PC-9 (cell line): ENCODE data around the gene CXCR1. TPM values are rescaled to one million over a fixed set of nuclear protein-coding genes. Genes with fewer than 3 reads are reported as not detected.
A peak's percentile ranks its signal among the peaks of the same experiment; 100 is the strongest.

Source experiments
- BruUV-seq: library from RNA; stranded (reverse); fragments of 400-500 nt; replicated peaks from 2 replicates; lab custom pipeline; 2021; lab: Mats Ljungman, UMichigan
- CTCF ChIA-PET: fragments of 300-600 bp; sonication (Branson Sonifier 250); formaldehyde crosslinking; loops from one replicate; lab custom pipeline; 2022; ENCODE audit warnings: antibody characterized with exemption; lab: Charles Lee
- POLR2A ChIA-PET: fragments of 300-600 bp; sonication (Branson Sonifier 250); formaldehyde crosslinking; loops from one replicate; lab custom pipeline; 2022; ENCODE audit warnings: antibody characterized with exemption; ENCODE audit not compliant: unreplicated experiment; lab: Charles Lee
- DNase-seq, 2 experiments: peaks; one replicate each; pipeline versions ENCODE4 v3.0.0 to v3.0.0-alpha.2; 2015 to 2022; ENCODE audit warnings: mixed read lengths in 1 of 2
- H2AFZ ChIP-seq: fragments of 200-600 bp; sonication (generic); 2 replicates; pipeline ENCODE4 v1.8.1; 2017; ENCODE audit warnings: antibody characterized with exemption
- H3F3A ChIP-seq: fragments of 200-600 bp; sonication (generic); 2 replicates; pipeline ENCODE4 v1.8.1; 2017; ENCODE audit warnings: antibody characterized with exemption, mild to moderate bottlenecking, low read depth; ENCODE audit not compliant: insufficient read depth
- H3K27ac ChIP-seq: fragments of 200-600 bp; sonication (generic); 2 replicates; pipeline ENCODE4 v1.6.1; 2016; ENCODE audit warnings: mixed run types
- H3K27me3 ChIP-seq: fragments of 200-600 bp; sonication (generic); 2 replicates; pipeline ENCODE4 v1.6.1; 2016; ENCODE audit warnings: low read depth, mixed run types; ENCODE audit not compliant: insufficient read depth
- H3K36me3 ChIP-seq: fragments of 200-600 bp; sonication (generic); 2 replicates; pipeline ENCODE4 v1.6.1; 2016; ENCODE audit warnings: low read depth, mixed run types
- H3K4me1 ChIP-seq: fragments of 200-600 bp; sonication (generic); replicated peaks from 2 replicates; pipeline ENCODE4 v1.6.1; 2016; ENCODE audit warnings: mixed run types; ENCODE audit not compliant: insufficient read depth
- H3K4me2 ChIP-seq: fragments of 200-600 bp; sonication (generic); 2 replicates; pipeline ENCODE4 v1.6.1; 2017; ENCODE audit warnings: mixed run types
- H3K4me3 ChIP-seq: fragments of 200-600 bp; sonication (generic); 2 replicates; pipeline ENCODE4 v1.6.1; 2016; ENCODE audit warnings: mixed run types
- H3K79me2 ChIP-seq: fragments of 200-600 bp; sonication (generic); 2 replicates; pipeline ENCODE4 v1.6.1; 2017; ENCODE audit warnings: low read depth, mixed run types
- H3K9me2 ChIP-seq: fragments of 200-600 bp; sonication (generic); 2 replicates; pipeline ENCODE4 v1.8.1; 2017; ENCODE audit warnings: mild to moderate bottlenecking; ENCODE audit not compliant: insufficient read depth
- H3K9me3 ChIP-seq: fragments of 200-600 bp; sonication (generic); 2 replicates; pipeline ENCODE4 v1.8.1; 2016; ENCODE audit warnings: low read depth; ENCODE audit not compliant: insufficient read depth
- H4K20me1 ChIP-seq: fragments of 200-600 bp; sonication (generic); 2 replicates; pipeline ENCODE4 v1.8.1; 2017; ENCODE audit not compliant: insufficient read depth
- CTCF ChIP-seq: fragments of 200-600 bp; sonication (generic); conservative IDR thresholded peaks from 2 replicates; pipeline ENCODE4 v1.6.1; 2017; ENCODE audit warnings: mixed run types, antibody characterized with exemption, mild to moderate bottlenecking, moderate library complexity
- EZH2 ChIP-seq: fragments of 200-600 bp; sonication (generic); IDR thresholded peaks from 2 replicates; pipeline ENCODE4 v1.8.0; 2017; ENCODE audit warnings: antibody characterized with exemption, low read depth
- intact Hi-C: fragments of 100-400 bp; cut with micrococcal nuclease; formaldehyde crosslinking; loops from one replicate; pipeline ENCODE4 v1.10.0; 2022; ENCODE audit not compliant: unreplicated experiment
- total RNA-seq: library from RNA; stranded (reverse); gene quantifications from 2 replicates; pipeline ENCODE4 v1.2.3, GENCODE V29; 2021

The CXCR1 gene
- total RNA-seq, 1 experiment from 2014 or later, result not detected

- H3K27me3 ChIP-seq, result no peaks in the 10 kb centered on the region; the same call in 1 of the 2 replicates
- BruUV-seq, result no TSS peak
- H3F3A ChIP-seq, result no peaks in the 10 kb centered on the region
- no peaks in the 10 kb centered on the region for H3K9me3 ChIP-seq
- CTCF ChIA-PET, result no interaction called here
- POLR2A ChIA-PET, result interaction anchor here (0.6 kb wide), 2 partner anchors 12 to 117 kb away, joined by 4 to 11 read pairs; partner anchors contain the start of genes AAMP and PNKD
- H3K79me2 ChIP-seq, result no peaks in the 10 kb centered on the region
- peaks cover 13% of the 10 kb centered on the region for H3K4me1 ChIP-seq
- no peak for TF ChIP-seq EZH2
- no peak for TF ChIP-seq CTCF
- intact Hi-C loops, result no loop called here
- no peak overlapping the region for H2AFZ ChIP-seq
- H3K9me2 ChIP-seq, result no peaks in the 10 kb centered on the region
- no peak overlapping the region for H3K4me3 ChIP-seq
- H3K4me2 ChIP-seq, result peak overlapping the region; percentile 41
- DNase-seq, result peak; percentile 51 to 66
- H4K20me1 ChIP-seq, result no peaks in the 10 kb centered on the region
- H3K36me3 ChIP-seq, result no peaks in the 10 kb centered on the region
- no peak overlapping the region for H3K27ac ChIP-seq
Measured at GRCh38 chr2:218152777-218153176, 14.0 kb downstream of the CXCR1 start.

- Histone ChIP-seq H3K36me3 (no peaks in the 10 kb centered on the region), H3K9me3 (no peaks in the 10 kb centered on the region), H3K4me2 (peak overlapping the region; percentile 41), H3K27me3 (no peaks in the 10 kb centered on the region; the same call in 1 of the 2 replicates), H4K20me1 (no peaks in the 10 kb centered on the region), H3F3A (no peaks in the 10 kb centered on the region), H2AFZ (no peak overlapping the region), H3K4me1 (peaks cover 13% of the 10 kb centered on the region), H3K4me3 (no peak overlapping the region), H3K27ac (no peak overlapping the region), H3K9me2 (no peaks in the 10 kb centered on the region), H3K79me2 (no peaks in the 10 kb centered on the region)
- DNase-seq, result peak in 1 of 2 experiments; percentile 22
- POLR2A ChIA-PET, result interaction anchor here (0.6 kb wide), 1 partner anchor 118 kb away, joined by 11 read pairs; the partner anchor contains the start of genes AAMP and PNKD
- CTCF ChIA-PET, result no interaction called here
- intact Hi-C loops, result no loop called here
- no TSS peak for BruUV-seq
- no peak for TF ChIP-seq EZH2
- TF ChIP-seq CTCF, result no peak
Measured at GRCh38 chr2:218152172-218152571, 14.6 kb downstream of the CXCR1 start.

GRCh38 chr2:218149848-218150440 lies 16.8 kb downstream of the CXCR1 start:
- BruUV-seq, result no TSS peak
- Histone ChIP-seq H3K36me3 (no peaks in the 10 kb centered on the region), H3K79me2 (no peaks in the 10 kb centered on the region), H2AFZ (no peak overlapping the region), H3K27me3 (no peaks in the 10 kb centered on the region; the same call in 1 of the 2 replicates), H3K9me3 (no peaks in the 10 kb centered on the region), H3K27ac (no peak overlapping the region), H3K9me2 (no peaks in the 10 kb centered on the region), H3K4me1 (peaks cover 13% of the 10 kb centered on the region), H3K4me3 (no peak overlapping the region), H4K20me1 (no peaks in the 10 kb centered on the region), H3F3A (no peaks in the 10 kb centered on the region), H3K4me2 (no peak overlapping the region)
- CTCF ChIA-PET, result no interaction called here
- POLR2A ChIA-PET, result no interaction called here
- intact Hi-C loops, result no loop called here
- no peak for TF ChIP-seq CTCF
- DNase-seq, result no peak
